Measurements from ENCODE around the gene IFITM2.
A peak's percentile ranks its signal among the peaks of the same experiment; 100 is the strongest.

IFITM2 gene

DNA sequence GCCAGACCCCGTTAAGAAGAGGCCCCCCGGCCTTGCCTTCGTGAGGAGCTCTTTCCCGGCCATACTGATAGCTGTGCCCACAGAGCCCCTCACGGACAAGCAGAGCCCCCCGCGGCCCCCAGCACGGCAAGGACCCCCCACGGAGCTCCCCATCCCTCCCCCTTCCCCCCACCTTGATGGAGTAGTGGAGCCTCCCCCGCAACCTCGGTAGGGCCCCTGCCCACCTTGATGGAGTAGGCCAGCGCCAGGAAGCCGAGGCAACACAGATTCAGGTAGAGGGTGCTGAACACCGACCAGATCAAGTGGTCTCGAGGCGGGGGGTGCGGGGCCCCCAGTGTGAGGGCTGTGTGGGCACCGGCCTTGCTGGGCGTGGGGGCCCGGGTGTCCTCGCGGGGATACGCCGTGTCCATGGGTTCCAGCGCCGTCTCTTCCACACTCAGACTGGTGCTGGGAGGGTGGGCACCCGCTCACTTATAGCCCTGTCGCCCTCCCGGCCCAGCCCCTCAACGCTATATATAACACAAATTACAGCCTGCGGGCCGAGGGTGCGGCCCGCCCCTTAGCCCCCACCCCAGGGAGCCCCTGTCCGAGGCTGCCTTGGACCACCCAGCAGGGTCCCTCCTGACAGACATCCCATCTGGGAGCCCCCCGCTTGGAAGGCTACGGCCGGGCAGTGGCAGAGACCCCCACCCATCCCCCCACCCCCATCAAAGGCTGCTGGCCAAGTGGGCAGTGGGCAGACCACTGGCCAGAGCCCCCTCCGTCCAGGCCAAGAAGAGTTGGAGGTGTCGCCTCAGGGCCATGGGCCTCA is 8.3 kb upstream of the IFITM2 start, which contains the start of gene IFITM5:
Gene IFITM5, minus strand, starts transcription at position 446 of the 811 bp plus-strand sequence. Its CDS starts 36 bp downstream, at position 410.
- no peak for DNase-seq (ENCODE audit: low read depth)
- H3K4me3 ChIP-seq (ENCODE audit: low read depth, low read length): no peak within 1 kb of the TSS
- TF ChIP-seq POLR2A (IDR thresholded peaks at IDR 0.05; ENCODE audit: extremely low read depth, insufficient read length) (no peak), MYC (IDR thresholded peaks at IDR 0.05; ENCODE audit: low read depth, low read length) (no peak), CTCF (IDR thresholded peaks at IDR 0.05; ENCODE audit: low read depth, low read length) (no peak)

- H3K4me3 ChIP-seq (ENCODE audit: low read depth, low read length): no peak overlapping the region
- DNase-seq (ENCODE audit: low read depth): no peak
- TF ChIP-seq MYC (IDR thresholded peaks at IDR 0.05; ENCODE audit: low read depth, low read length): no peak
- no peak for TF ChIP-seq POLR2A (IDR thresholded peaks at IDR 0.05; ENCODE audit: extremely low read depth, insufficient read length)
- TF ChIP-seq CTCF (IDR thresholded peaks at IDR 0.05; ENCODE audit: low read depth, low read length): peak; percentile 9
- TF ChIP-seq, protein P1, sequence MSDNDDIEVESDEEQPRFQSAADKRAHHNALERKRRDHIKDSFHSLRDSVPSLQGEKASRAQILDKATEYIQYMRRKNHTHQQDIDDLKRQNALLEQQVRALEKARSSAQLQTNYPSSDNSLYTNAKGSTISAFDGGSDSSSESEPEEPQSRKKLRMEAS (IDR thresholded peaks at IDR 0.05; ENCODE audit: low read depth, low read length): no peak
These were observed 7.5 kb upstream of the IFITM2 start for GRCh38 chr11:299951-300735.

DNA sequence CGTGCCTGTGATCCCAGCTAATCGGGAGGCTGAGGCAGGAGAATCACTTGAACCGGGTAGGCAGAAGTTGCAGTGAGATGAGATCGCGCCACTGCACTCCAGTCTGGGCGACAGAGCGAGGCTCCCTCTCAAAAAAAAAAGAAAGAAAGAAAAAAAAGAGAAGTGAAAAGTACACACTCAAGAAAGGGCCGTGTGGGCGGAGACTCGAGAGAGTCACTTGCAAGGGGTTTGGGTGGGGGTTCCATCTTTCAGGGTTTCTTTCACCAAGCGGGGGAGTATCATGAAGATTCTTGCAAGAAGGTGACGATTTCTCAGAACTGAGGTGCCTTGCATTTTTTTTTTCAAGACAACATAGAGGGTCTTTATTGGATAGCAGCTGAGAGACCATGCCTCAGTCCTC is 4.3 kb upstream of the IFITM2 start:
- no peak for TF ChIP-seq MYC (IDR thresholded peaks at IDR 0.05; ENCODE audit: low read depth, low read length)
- TF ChIP-seq POLR2A (IDR thresholded peaks at IDR 0.05; ENCODE audit: extremely low read depth, insufficient read length): no peak
- no peak for TF ChIP-seq CTCF (IDR thresholded peaks at IDR 0.05; ENCODE audit: low read depth, low read length)
- TF ChIP-seq, protein P1 (IDR thresholded peaks at IDR 0.05; ENCODE audit: low read depth, low read length): no peak
- H3K4me3 ChIP-seq (ENCODE audit: low read depth, low read length): no peak overlapping the region

GRCh38 chr11:304061-304506 is 3.5 kb upstream of the IFITM2 start:
- no peak for DNase-seq (ENCODE audit: low read depth)
- no peak overlapping the region for H3K4me3 ChIP-seq (ENCODE audit: low read depth, low read length)
- TF ChIP-seq, protein P1 (IDR thresholded peaks at IDR 0.05; ENCODE audit: low read depth, low read length): no peak
- no peak for TF ChIP-seq MYC (IDR thresholded peaks at IDR 0.05; ENCODE audit: low read depth, low read length)
- no peak for TF ChIP-seq CTCF (IDR thresholded peaks at IDR 0.05; ENCODE audit: low read depth, low read length)
- no peak for TF ChIP-seq POLR2A (IDR thresholded peaks at IDR 0.05; ENCODE audit: extremely low read depth, insufficient read length)

More for the DNA sequence above, 4.3 kb upstream of the IFITM2 start:
- peak; percentile 45 for DNase-seq (ENCODE audit: low read depth)

- TF ChIP-seq CTCF (IDR thresholded peaks at IDR 0.05; ENCODE audit: low read depth, low read length) (peak; percentile 70), POLR2A (IDR thresholded peaks at IDR 0.05; ENCODE audit: extremely low read depth, insufficient read length) (no peak)
- no peak overlapping the region for H3K4me3 ChIP-seq (ENCODE audit: low read depth, low read length)
- DNase-seq (ENCODE audit: low read depth): peak; percentile 79
These were observed 2.4 kb upstream of the IFITM2 start for GRCh38 chr11:304915-305843.
